Endothelial cell of umbilical vein (primary cell): ENCODE measurements around the gene RTL3. TPM values are rescaled to one million over a fixed set of nuclear protein-coding genes. Genes with fewer than 3 reads are reported as not detected.

ENCODE experiments used
- BruUV-seq: library from RNA; stranded (reverse); fragments of 400-500 nt; replicated peaks from 2 replicates; lab custom pipeline; 2021; lab: Mats Ljungman, UMichigan
- CTCF ChIA-PET: fragments of 300-600, 350-600 bp; sonication (Branson Sonifier 250); formaldehyde crosslinking; loops from one replicate; lab custom pipeline; 2021; ENCODE audit warnings: antibody characterized with exemption, inconsistent platforms; lab: Charles Lee
- POLR2A ChIA-PET: fragments of 300-600, 350-600 bp; sonication (Branson Sonifier 250); formaldehyde crosslinking; loops from one replicate; lab custom pipeline; 2021; ENCODE audit warnings: antibody characterized with exemption, inconsistent platforms; lab: Charles Lee
- DNase-seq: peaks from one replicate; pipeline ENCODE4 v3.0.0-alpha.2; 2011; ENCODE audit warnings: low read depth, low spot score
- FAIRE-seq: peaks from 2 replicates; lab custom pipeline; 2011; peaks lifted over from hg19 to GRCh38; lab: Jason Lieb, UNC
- H2AFZ ChIP-seq: 2 replicates; pipeline ENCODE4 v1.6.0; 2012; ENCODE audit warnings: low read depth, low read length, control low read depth, inconsistent platforms
- H3K27ac ChIP-seq: 2 replicates; pipeline ENCODE4 v1.5.1; 2011; ENCODE audit warnings: low read depth, mild to moderate bottlenecking, control low read depth, low read length, moderate library complexity; ENCODE audit not compliant: insufficient read depth
- H3K27me3 ChIP-seq, 2 experiments: 2 replicates each; pipeline versions ENCODE4 v1.6.0 to v1.6.1; 2011; ENCODE audit warnings: low read length in 2 of 2, mixed read lengths in 1 of 2; ENCODE audit not compliant: control insufficient read depth in 2 of 2, insufficient read depth in 2 of 2
- H3K36me3 ChIP-seq, 2 experiments: 2 replicates in 1 of 2; 3 replicates in 1 of 2; pipeline ENCODE4 v1.5.1; 2011; ENCODE audit warnings: low read length in 2 of 2, mild to moderate bottlenecking in 1 of 2, moderate library complexity in 1 of 2; ENCODE audit not compliant: control insufficient read depth in 2 of 2, insufficient read depth in 2 of 2; ENCODE audit errors: extremely low read depth in 1 of 2
- H3K4me1 ChIP-seq: 3 replicates; pipeline ENCODE4 v1.5.1; 2011; ENCODE audit warnings: mild to moderate bottlenecking, low read length; ENCODE audit not compliant: control insufficient read depth, insufficient read depth; ENCODE audit errors: extremely low read depth
- H3K4me2 ChIP-seq: 2 replicates; pipeline ENCODE4 v1.6.1; 2011; ENCODE audit warnings: low read length, control low read depth, mixed read lengths; ENCODE audit not compliant: insufficient read depth
- H3K4me3 ChIP-seq, 3 experiments: fragments of 200-600 bp in 1 of 3; sonication (generic), shearing (Covaris generic) in 1 of 3; replicated peaks in 1 of 3; 2 replicates each; pipeline ENCODE4 v1.5.1; 2011 to 2016; ENCODE audit warnings: control low read depth in 3 of 3, low read length in 3 of 3, mild to moderate bottlenecking in 2 of 3, inconsistent platforms in 1 of 3, low read depth in 1 of 3, moderate library complexity in 1 of 3; ENCODE audit not compliant: insufficient read depth in 1 of 3
- H3K79me2 ChIP-seq: 2 replicates; pipeline ENCODE4 v1.6.0; 2012; ENCODE audit warnings: low read length, inconsistent platforms; ENCODE audit not compliant: control insufficient read depth, insufficient read depth
- H3K9ac ChIP-seq: replicated peaks from 2 replicates; pipeline ENCODE3; 2011; ENCODE audit warnings: low read length, control low read depth; ENCODE audit not compliant: insufficient read depth; ENCODE audit errors: extremely low read depth
- H3K9me1 ChIP-seq: replicated peaks from 3 replicates; pipeline ENCODE4 v1.6.0; 2011; ENCODE audit warnings: mild to moderate bottlenecking, low read length; ENCODE audit not compliant: control insufficient read depth, insufficient read depth; ENCODE audit errors: extremely low read depth
- H3K9me3 ChIP-seq: replicated peaks from 2 replicates; pipeline ENCODE4 v1.5.1; 2012; ENCODE audit warnings: low read length, inconsistent platforms; ENCODE audit not compliant: control insufficient read depth, insufficient read depth
- H4K20me1 ChIP-seq: replicated peaks from 2 replicates; pipeline ENCODE3; 2011; ENCODE audit warnings: mild to moderate bottlenecking, low read length; ENCODE audit not compliant: control insufficient read depth, insufficient read depth; ENCODE audit errors: extremely low read depth
- CTCF ChIP-seq, 2 donors: IDR thresholded peaks; 1 replicate in 1 of 2; 2 replicates in 1 of 2; pipeline ENCODE4 v1.5.1; 2011; ENCODE audit warnings: low read length in 2 of 2, mild to moderate bottlenecking in 2 of 2, moderate library complexity in 2 of 2, control low read depth in 1 of 2, inconsistent platforms in 1 of 2, low read depth in 1 of 2; ENCODE audit not compliant: insufficient read depth in 1 of 2; ENCODE audit errors: extremely low read depth in 1 of 2
- EZH2 ChIP-seq: IDR thresholded peaks from 2 replicates; pipeline ENCODE4 v1.6.1; 2012; ENCODE audit warnings: borderline replicate concordance, low read depth, mild to moderate bottlenecking, moderate library complexity, low read length, inconsistent platforms; ENCODE audit not compliant: severe bottlenecking
- FOS ChIP-seq: IDR thresholded peaks from 2 replicates; pipeline ENCODE4 v1.6.1; 2011; ENCODE audit warnings: mild to moderate bottlenecking, low read length, moderate library complexity, borderline replicate concordance; ENCODE audit not compliant: insufficient read depth
- GATA2 ChIP-seq: IDR thresholded peaks from 2 replicates; pipeline ENCODE4 v1.7.0; 2011; ENCODE audit warnings: low read depth, mild to moderate bottlenecking, moderate library complexity, mixed read lengths, low read length; ENCODE audit not compliant: insufficient read length, insufficient read depth
- JUN ChIP-seq: IDR thresholded peaks from 2 replicates; pipeline ENCODE4 v1.6.1; 2011; ENCODE audit warnings: borderline replicate concordance, low read depth; ENCODE audit not compliant: insufficient read length, insufficient read depth
- MAX ChIP-seq: IDR thresholded peaks from 2 replicates; pipeline ENCODE4 v1.6.1; 2011; ENCODE audit not compliant: insufficient read depth, insufficient read length
- MYC ChIP-seq: IDR thresholded peaks from one replicate; pipeline ENCODE4 v1.6.1; 2011; ENCODE audit warnings: mild to moderate bottlenecking, low read depth, low read length
- POLR2A ChIP-seq: IDR thresholded peaks from 2 replicates; pipeline ENCODE4 v1.6.1; 2012; ENCODE audit warnings: low read depth, mild to moderate bottlenecking, control low read depth, low read length
- POLR2AphosphoS5 ChIP-seq: IDR thresholded peaks from 2 replicates; pipeline ENCODE4 v1.6.1; 2012; ENCODE audit warnings: low read depth, mild to moderate bottlenecking, control low read depth, low read length, moderate library complexity; ENCODE audit not compliant: insufficient read depth
- dilution Hi-C: fragments of 300-500 bp; cut with MboI; formaldehyde crosslinking; loops from one replicate; pipeline ENCODE4 v1.15.0; 2019; ENCODE audit warnings: low sequenced_read_pairs; ENCODE audit not compliant: extremely low pct_ligation_motif_present
- intact Hi-C: fragments of 100-400 bp; cut with micrococcal nuclease; formaldehyde crosslinking; loops from one replicate; pipeline ENCODE4 v1.10.0; 2022
- polyA plus RNA-seq, 4 experiments: library from polyadenylated mRNA; depleted of rRNA in 3 of 4; stranded (reverse) in 3 of 4; unstranded in 1 of 4; fragments of >200 nt; gene quantifications; 2 replicates each; pipeline versions ENCODE4 v1.2.1 to v1.2.3, GENCODE V29; 2011 to 2012; ENCODE audit warnings: missing spikeins in 1 of 4
- total RNA-seq: library from RNA; stranded (reverse); gene quantifications from 2 replicates; pipeline ENCODE4 v1.2.3, GENCODE V29; 2021

RTL3 gene
- total and polyA plus RNA-seq, 2 donors (not counting 3 experiments of a cell fraction or from before 2014, with no cell fraction given): 0.04 TPM; not detected in 1

- intact Hi-C loops: no loop called here
- FAIRE-seq (no peak), DNase-seq (no peak)
- dilution Hi-C loops: no loop called here
- Histone ChIP-seq H3K4me3 (no peak overlapping the region), H4K20me1 (no peaks in the 10 kb centered on the region), H3K9me3 (no peaks in the 10 kb centered on the region), H3K4me2 (no peak overlapping the region), H3K9me1 (no peaks in the 10 kb centered on the region), H2AFZ (no peak overlapping the region), H3K36me3 (no peaks in the 10 kb centered on the region), H3K4me1 (no peaks in the 10 kb centered on the region), H3K27ac (no peak overlapping the region), H3K9ac (no peak overlapping the region), H3K27me3 (no peaks in the 10 kb centered on the region), H3K79me2 (no peaks in the 10 kb centered on the region)
- TF ChIP-seq MYC: no peak
- TF ChIP-seq GATA2: no peak
- TF ChIP-seq EZH2: no peak
- no peak for TF ChIP-seq CTCF (IDR thresholded peaks at IDR 0.05; ENCODE audit: extremely low read depth in 1 of 2, insufficient read depth in 1 of 2, low read depth in 1 of 2, low read length in 2 of 2)
- TF ChIP-seq JUN: no peak
- TF ChIP-seq POLR2AphosphoS5: no peak
- no peak for TF ChIP-seq MAX
- TF ChIP-seq FOS: no peak
- TF ChIP-seq POLR2A: no peak
- POLR2A ChIA-PET: no interaction called here
- CTCF ChIA-PET: no interaction called here
- BruUV-seq: no TSS peak
Observed at GRCh38 chrX:78618987-78619386, 40.1 kb downstream of the RTL3 start.
